Amniotic stem cell (primary cell): ENCODE data around the gene PAK4.
"Not testable (repeated sequence)": the region's sequence is repeated elsewhere in the genome, so short reads cannot be mapped to it uniquely, and the experiment has no call there.

ENCODE experiments used
- DNase-seq: peaks from one replicate; lab custom pipeline; 2025; lab: John Stamatoyannopoulos, UW

The PAK4 gene

GRCh38 chr19:39125554-39126311, at the start of gene PAK4:
PAK4 (plus strand) TSS chr19:39125786; CDS start chr19:39169554, 43,768 bp downstream.
- DNase-seq, result peak; percentile 98

DNA sequence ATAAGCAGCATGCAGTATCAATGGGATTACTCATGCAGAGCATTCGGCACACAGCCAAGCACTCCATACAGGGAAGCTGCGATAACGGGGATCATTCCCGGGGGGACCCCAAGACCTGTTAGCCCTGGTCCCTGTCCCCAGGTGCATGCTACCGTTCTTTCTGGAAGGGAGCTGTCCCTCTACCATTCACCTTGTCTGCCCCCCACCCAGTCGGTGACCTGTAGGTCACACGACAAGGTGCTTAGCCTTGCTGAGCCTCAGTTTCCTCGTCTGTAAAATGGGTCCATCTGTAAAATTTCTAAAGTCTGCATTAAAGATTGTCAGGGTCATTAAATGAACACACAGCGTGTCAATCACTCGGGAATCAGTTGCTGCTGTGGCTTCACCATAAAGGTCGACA, 48.3 kb upstream of the PAK4 start:
- DNase-seq, result no peak

GRCh38 chr19:39078436-39079200, 47.0 kb upstream of the PAK4 start:
- peak; percentile 91 for DNase-seq

DNA sequence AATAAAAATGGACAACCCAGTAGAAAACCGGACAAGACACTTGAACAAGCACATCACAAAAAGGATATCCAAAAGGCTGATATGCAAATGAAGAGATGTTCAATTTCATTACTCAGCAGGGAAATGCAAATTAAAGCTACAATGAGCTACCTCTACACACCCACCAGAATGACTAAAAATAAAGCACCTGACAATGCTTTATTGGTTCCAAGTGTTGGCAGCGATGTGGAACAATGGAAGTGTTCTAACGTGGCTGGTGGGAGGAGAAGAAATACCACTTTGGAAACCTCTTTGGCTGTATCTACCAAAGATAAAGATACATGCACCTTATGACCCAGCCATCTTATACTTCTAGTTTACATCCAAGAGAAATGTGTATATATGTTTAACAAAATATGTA, 45.2 kb upstream of the PAK4 start:
- no peak for DNase-seq

DNA sequence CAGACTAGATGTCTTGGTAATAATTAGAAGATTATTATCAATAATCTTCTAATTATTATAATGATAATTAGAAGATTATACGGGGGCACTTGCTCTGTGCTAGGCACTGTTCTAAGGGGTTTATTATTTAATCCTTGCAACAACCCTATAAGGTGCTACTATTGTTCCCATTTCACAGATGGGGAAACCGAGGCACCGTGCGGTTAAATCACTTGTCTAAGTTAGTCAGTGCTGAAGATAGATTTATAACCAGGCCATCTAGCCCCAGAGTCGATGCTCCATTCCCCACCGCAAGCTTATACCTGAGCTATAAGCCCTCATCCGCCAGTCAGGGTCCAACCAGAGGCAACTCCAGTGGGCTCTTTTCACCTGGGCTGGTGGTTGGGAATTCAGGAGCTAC, 43.4 kb upstream of the PAK4 start:
- DNase-seq, result no peak

DNA sequence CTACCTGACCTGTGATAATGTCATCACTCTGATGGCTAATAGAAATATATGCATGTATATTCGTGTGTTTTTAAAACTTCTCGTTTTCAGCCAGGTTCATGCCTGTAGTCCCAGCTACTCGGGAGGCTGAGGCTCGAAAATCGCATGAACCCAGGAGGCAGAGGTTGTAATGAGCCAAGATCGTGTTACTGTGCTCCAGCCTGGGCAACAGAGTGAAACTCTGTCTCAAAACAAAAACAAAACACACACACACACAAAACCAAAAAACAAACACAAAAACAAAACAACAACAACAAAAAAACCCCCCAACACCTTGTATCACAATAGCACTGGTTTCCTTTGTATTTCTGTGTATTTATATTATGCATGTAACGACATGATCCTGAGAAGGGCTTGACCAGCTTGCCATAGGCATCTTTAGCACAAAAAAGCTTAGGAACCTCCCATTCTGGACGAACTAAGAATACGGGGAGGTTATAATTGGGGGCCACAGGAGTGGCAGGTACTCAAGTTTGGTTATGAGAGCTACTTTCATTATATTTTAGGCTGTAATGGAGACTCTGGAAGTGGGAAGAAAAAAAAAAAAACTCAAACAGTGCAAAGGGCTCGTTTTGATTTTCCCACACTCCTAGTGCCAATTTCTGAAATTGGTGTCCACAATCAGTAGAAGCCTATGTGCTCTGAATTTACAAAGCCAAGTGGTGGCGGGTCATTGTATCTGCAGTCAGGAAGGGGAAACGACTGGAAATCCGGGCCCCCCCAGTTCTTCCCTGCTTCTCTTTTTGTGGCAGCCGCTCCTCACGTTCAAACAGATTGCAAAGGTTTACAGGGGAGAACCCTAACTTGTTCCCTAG, 42.6 kb upstream of the PAK4 start:
- no peak for DNase-seq

DNA sequence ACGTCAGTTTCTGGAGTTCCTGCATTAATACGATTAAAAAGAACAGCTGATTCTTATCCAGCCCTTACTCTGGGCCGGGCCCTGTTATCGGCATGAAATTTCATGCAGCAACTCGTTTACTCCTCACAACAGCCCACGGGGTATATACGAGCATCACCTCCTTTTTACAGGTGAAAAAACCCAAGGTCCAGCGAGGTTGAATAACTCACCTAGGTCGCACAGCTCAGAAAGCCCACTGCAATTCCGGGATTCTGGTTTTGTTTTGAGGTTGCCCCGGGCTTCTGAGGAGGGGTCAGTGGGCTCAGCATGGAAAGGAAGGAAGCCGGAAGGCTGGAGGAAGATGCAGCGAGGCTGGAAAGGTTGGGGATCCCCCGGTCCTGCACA, 42.0 kb upstream of the PAK4 start:
- DNase-seq, result no peak

DNA sequence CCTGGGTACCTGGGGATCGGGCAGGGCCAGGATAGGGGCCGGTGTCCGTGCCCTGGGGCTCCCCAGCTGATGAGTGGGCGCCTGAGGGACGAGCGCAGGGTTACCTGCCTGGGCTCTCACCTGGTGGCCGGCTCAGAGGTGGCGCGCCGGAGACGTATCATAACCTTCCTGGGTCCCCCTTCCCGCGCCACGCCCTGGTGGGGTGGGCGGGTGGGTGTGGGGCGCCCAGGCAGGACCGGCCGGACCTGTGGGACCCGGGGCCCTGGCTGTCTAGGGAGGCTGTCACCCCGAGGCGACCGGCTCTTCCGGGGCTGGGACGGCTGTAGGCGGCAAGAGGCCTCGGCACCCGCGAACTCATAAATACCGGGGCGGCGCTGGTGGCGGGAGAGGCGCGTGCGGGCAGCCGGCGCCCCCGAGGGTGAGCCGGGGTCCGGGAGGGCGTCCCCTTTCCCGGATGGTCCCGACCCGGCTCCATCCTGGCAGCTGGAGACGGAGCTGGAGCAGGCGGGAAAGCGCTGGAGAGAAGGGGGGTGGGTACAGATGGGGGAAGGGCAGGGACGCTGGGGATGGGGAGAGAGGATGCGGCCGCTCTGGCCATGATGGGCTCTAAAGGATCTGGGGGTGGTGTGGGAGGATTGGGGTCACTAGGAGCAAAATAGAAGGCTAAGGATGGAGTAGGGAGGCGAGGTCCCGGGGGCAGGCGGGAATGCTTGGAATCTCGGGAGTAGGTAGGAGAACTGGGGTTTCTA, 41.4 kb upstream of the PAK4 start, which contains the start of gene ACP7:
Gene ACP7, plus strand, starts transcription at position 386 of the 749 bp plus-strand sequence. CDS start 902 bp downstream, outside the sequence.
- no peak for DNase-seq

- no peak for DNase-seq
Observed at GRCh38 chr19:39084732-39085080, 40.9 kb upstream of the PAK4 start.

DNA sequence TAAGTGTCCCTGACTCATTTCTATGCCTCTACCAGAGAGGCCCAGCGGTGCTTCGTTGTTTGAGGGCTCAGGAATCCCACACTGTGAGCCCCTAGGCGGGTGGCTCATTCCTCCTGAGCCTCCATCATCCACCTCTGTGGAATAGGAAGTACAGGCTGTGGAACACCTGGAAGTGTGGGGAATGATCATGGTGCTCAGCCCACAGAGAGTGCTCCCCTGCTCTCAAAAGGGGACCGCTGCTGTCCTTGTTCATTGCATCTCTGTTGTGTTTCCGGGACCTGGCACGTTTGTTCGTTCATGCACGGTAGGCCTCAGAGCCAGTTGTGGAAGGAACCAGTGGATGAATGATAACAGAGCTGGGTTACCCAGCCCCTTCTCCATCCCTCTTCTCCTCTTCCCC, 40.2 kb upstream of the PAK4 start:
- no peak for DNase-seq

DNA sequence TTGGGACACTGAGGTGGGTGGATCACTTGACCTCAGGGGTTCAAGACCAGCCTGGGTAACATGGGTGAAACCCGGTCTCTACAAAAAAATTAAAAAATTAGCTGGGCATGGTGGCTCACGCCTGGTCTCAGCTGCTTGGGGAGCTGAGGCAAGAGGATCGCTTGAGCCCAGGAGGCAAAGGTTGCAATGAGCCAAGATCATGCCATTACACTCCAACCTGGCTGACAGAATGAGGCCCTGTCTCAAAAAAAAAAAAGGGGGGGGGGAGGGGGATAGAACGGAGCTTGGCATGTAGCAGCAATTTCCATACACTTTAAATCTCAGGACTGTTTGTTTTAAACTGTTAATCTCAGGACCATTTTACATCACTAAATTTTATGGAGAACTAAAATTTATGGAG, 39.2 kb upstream of the PAK4 start:
- DNase-seq, result no peak

GRCh38 chr19:39087907-39088686, 37.5 kb upstream of the PAK4 start:
- no peak for DNase-seq

- DNase-seq, result not testable (repeated sequence)
Observed at GRCh38 chr19:39090016-39090415, 35.6 kb upstream of the PAK4 start.

DNA sequence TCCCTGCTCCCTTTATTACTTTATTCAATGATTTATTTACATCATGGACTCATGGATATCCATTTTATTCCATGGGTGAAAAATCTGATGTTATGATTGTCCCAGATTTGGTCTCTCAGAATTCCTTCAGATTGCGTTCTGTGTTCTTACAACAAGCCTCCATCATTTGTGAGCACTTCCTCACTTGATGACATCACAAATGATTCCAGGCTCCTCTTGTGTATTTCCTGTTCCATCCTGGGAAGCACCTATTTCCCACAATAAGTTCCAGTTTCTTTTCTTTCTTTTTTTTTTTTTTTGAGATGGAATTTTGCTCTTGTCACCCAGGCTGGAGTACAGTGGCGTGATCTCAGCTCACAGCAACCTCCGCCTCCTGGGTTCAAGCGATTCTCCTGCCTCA, 34.7 kb upstream of the PAK4 start:
- DNase-seq, result no peak

GRCh38 chr19:39095799-39096540, 29.6 kb upstream of the PAK4 start:
- not testable (repeated sequence) for DNase-seq

DNA sequence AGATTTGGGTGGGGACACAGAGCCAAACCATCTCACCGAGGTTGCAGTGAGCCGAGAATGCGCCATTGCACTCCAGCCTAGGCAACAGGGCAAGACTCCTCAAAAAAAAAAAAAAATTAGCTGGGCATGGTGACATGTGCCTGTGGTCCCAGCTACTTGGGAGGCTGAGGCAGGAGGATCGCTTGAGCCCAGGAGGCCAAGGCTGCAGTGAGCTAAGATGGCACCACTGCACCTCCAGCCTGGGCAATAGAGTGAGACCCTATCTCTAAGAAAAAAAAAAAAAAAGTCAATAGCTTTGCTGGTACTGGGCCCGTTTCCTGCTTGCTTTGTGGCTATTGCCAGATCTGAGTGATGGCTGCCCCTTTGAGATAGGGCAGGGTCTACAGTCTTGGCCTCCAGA, 28.3 kb upstream of the PAK4 start:
- DNase-seq, result no peak

GRCh38 chr19:39097721-39098120, 27.9 kb upstream of the PAK4 start:
- no peak for DNase-seq

GRCh38 chr19:39098365-39099269, 27.0 kb upstream of the PAK4 start:
- DNase-seq, result no peak

GRCh38 chr19:39099341-39099740, 26.2 kb upstream of the PAK4 start:
- no peak for DNase-seq
